ENCODE results near the gene SLC9A3.
"Not testable (repeated sequence)": the region's sequence is repeated elsewhere in the genome, so short reads cannot be mapped to it uniquely, and the experiment has no call there.

DNA sequence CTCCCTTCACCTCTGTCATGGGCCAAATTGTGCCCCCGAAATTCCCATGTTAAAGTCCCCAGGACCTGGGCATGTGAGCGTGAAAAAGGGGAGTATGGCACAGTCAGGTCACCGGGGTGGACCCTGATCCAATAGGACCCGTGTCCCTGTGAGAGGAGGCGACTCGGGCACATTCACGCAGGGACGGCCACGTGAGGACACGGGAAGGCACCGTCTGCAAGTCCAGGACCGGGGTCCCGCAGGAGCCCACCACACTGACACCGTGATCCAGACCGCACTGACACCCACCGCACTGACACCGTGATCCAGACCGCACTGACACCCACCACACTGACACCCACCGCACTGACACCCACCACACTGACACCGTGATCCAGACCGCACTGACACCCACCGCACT, 37.7 kb downstream of the SLC9A3 start:
- TF ChIP-seq TAF1 (IDR thresholded peaks at IDR 0.05; ENCODE audit: borderline replicate concordance, low read depth, low read length); MXI1 (IDR thresholded peaks at IDR 0.05; ENCODE audit: low read depth, low read length): not testable (repeated sequence)
- TF ChIP-seq, protein P1, sequence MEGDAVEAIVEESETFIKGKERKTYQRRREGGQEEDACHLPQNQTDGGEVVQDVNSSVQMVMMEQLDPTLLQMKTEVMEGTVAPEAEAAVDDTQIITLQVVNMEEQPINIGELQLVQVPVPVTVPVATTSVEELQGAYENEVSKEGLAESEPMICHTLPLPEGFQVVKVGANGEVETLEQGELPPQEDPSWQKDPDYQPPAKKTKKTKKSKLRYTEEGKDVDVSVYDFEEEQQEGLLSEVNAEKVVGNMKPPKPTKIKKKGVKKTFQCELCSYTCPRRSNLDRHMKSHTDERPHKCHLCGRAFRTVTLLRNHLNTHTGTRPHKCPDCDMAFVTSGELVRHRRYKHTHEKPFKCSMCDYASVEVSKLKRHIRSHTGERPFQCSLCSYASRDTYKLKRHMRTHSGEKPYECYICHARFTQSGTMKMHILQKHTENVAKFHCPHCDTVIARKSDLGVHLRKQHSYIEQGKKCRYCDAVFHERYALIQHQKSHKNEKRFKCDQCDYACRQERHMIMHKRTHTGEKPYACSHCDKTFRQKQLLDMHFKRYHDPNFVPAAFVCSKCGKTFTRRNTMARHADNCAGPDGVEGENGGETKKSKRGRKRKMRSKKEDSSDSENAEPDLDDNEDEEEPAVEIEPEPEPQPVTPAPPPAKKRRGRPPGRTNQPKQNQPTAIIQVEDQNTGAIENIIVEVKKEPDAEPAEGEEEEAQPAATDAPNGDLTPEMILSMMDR (IDR thresholded peaks at IDR 0.05): not testable (repeated sequence)
